Natural killer cell treated with Interleukin-12 subunit alpha and Interleukin-12 subunit beta and Interleukin-15 and Interleukin-18, amount 100 ng/mL, for 72 hours (primary cell): ENCODE measurements around the gene KLHL17. TPM values are rescaled to one million over a fixed set of nuclear protein-coding genes. Genes with fewer than 3 reads are reported as not detected.
"Not testable (repeated sequence)": the region's sequence is repeated elsewhere in the genome, so short reads cannot be mapped to it uniquely, and the experiment has no call there.

Source experiments
- ATAC-seq, 2 donors: fragments of 150-1000 bp; cut with Tn5 transposase in 1 of 2; sonication (Bioruptor Pico), chemical (Tn5 transposase) in 1 of 2; 2 replicates each; pipeline ENCODE4 v1.10.0; 2021
- DNase-seq: peaks from one replicate; pipeline ENCODE4 v3.0.0; 2022; ENCODE audit warnings: low spot score
- H3K27ac Mint-ChIP-seq, 2 donors: 1 replicate in 1 of 2; 2 replicates in 1 of 2; pipeline ENCODE4 v1.8.0; 2022; ENCODE audit warnings: mixed read lengths in 2 of 2, mild to moderate bottlenecking in 1 of 2, moderate library complexity in 1 of 2
- H3K27me3 Mint-ChIP-seq, 2 donors: 1 replicate in 1 of 2; 2 replicates in 1 of 2; pipeline ENCODE4 v1.8.0; 2022; ENCODE audit warnings: mixed read lengths in 2 of 2
- H3K36me3 Mint-ChIP-seq: one replicate; pipeline ENCODE4 v1.8.0; 2022; ENCODE audit warnings: mixed read lengths
- H3K4me1 Mint-ChIP-seq, 2 donors: 1 replicate in 1 of 2; 2 replicates in 1 of 2; pipeline ENCODE4 v1.8.0; 2022; ENCODE audit warnings: low read depth in 2 of 2, mixed read lengths in 2 of 2, mild to moderate bottlenecking in 1 of 2
- H3K4me3 Mint-ChIP-seq: one replicate; pipeline ENCODE4 v1.8.0; 2022; ENCODE audit warnings: mixed read lengths
- H3K9me3 Mint-ChIP-seq: 2 replicates; pipeline ENCODE4 v1.8.0; 2022; ENCODE audit warnings: mixed read lengths
- total RNA-seq, 2 donors: library from RNA; stranded (reverse); gene quantifications; one replicate each; pipeline ENCODE4 v1.2.3, GENCODE V29; 2022

The KLHL17 gene
- total RNA-seq, 2 donors from 2014 or later = 19.0 to 27.9 TPM

DNA sequence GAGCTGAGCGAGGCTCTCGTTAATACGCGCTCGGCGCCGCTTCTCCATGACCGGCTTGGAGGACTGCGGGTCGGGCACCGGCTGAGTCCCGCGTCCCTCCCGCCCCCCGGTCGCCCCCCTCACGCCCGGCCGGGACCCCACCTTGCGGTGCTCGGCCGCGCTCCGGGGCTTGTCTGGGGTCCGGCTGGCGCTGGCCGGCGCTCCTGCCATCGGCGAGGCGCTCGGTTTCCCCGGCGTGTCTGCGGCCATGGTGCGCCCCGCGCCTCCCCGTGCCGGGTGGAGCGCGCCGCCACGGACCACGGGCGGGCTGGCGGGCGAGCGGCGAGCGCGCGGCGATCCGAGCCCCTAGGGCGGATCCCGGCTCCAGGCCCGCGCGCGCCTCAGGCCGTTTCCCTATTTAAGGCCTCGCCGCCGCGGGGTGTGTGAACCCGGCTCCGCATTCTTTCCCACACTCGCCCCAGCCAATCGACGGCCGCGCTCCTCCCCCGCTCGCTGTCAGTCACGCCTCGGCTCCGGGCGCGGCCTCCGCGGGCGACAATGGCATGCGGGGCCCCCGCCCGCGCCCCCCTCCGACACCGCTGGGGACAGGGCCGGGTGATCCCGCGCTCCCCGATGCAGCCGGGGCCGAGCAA, 39.5 kb downstream of the KLHL17 start, which contains the start of gene HES4:
TSS of gene HES4 (minus strand) at position 373 of the 632 bp plus-strand sequence. CDS start at position 249, 124 bp downstream.
- Mint-ChIP-seq H3K9me3 (no peaks in the 10 kb centered on the region), H3K36me3 (no peaks in the 10 kb centered on the region), H3K27ac (no peak within 1 kb of the TSS), H3K4me3 (peak within 1 kb of the TSS; percentile 58), H3K4me1 (peaks cover 4 to 11% of the 10 kb centered on the region in 2 donors), H3K27me3 (peaks cover 11 to 17% of the 10 kb centered on the region in 2 donors)
- ATAC-seq (peak; percentile 56 to 75), DNase-seq (peak; percentile 61)

- DNase-seq (peak; percentile 64), ATAC-seq (peak; percentile 1 to 36)
- H3K27ac Mint-ChIP-seq = no peak overlapping the region
- no peaks in the 10 kb centered on the region for H3K36me3 Mint-ChIP-seq
- H3K4me3 Mint-ChIP-seq = peak overlapping the region; percentile 58
- H3K9me3 Mint-ChIP-seq = no peaks in the 10 kb centered on the region
- H3K4me1 Mint-ChIP-seq = peaks cover 9 to 16% of the 10 kb centered on the region in 2 donors
- peaks cover 14 to 17% of the 10 kb centered on the region in 2 donors for H3K27me3 Mint-ChIP-seq
Measured at GRCh38 chr1:1000357-1001056, 40.1 kb downstream of the KLHL17 start.

GRCh38 chr1:1001057-1001783, 40.8 kb downstream of the KLHL17 start:
- Mint-ChIP-seq H3K36me3 (no peaks in the 10 kb centered on the region), H3K4me1 (peaks cover 9 to 15% of the 10 kb centered on the region in 2 donors), H3K27me3 (peaks cover 10 to 11% of the 10 kb centered on the region in 2 donors), H3K27ac (no peak overlapping the region), H3K9me3 (no peaks in the 10 kb centered on the region), H3K4me3 (peak overlapping the region; percentile 58)
- no peak for DNase-seq
- ATAC-seq = no peak

GRCh38 chr1:1003618-1004419, 43.4 kb downstream of the KLHL17 start:
- no peak overlapping the region for H3K4me3 Mint-ChIP-seq

DNA sequence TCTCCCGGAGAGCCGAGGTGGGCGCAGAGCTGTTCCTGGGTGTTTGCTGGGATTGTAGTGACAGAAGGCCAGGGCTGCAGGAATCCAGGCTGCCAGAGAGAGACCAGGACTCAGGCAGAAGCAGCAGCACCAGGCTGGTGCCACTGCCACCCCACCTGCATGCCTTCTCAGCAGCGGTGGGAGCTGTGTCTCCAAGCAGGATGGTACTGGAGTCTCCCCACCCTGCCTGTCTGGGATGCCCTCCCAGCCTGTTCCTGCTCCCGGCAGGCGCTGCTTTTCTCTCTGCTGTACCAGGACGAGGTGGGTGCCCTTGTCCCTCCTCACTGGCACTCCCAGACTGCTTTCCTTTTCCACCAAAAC, 44.0 kb downstream of the KLHL17 start:
- peaks cover 3% of the 10 kb centered on the region for H3K9me3 Mint-ChIP-seq
- no peaks in the 10 kb centered on the region for H3K36me3 Mint-ChIP-seq
- H3K4me3 Mint-ChIP-seq = peak overlapping the region; percentile 24
- H3K27me3 Mint-ChIP-seq = peaks cover 8 to 11% of the 10 kb centered on the region in 2 donors
- ATAC-seq (no peak), DNase-seq (peak; percentile 23)
- peak overlapping the region in 1 of 2 donors; percentile 77 for H3K27ac Mint-ChIP-seq
- H3K4me1 Mint-ChIP-seq = peaks cover 15 to 21% of the 10 kb centered on the region in 2 donors

More at GRCh38 chr1:1003618-1004419, 43.4 kb downstream of the KLHL17 start:
- H3K27ac Mint-ChIP-seq = no peak overlapping the region
- peaks cover 8 to 11% of the 10 kb centered on the region in 2 donors for H3K27me3 Mint-ChIP-seq
- H3K36me3 Mint-ChIP-seq = no peaks in the 10 kb centered on the region
- DNase-seq (peak; percentile 56), ATAC-seq (no peak)
- H3K4me1 Mint-ChIP-seq = peaks cover 9 to 16% of the 10 kb centered on the region in 2 donors
- no peaks in the 10 kb centered on the region for H3K9me3 Mint-ChIP-seq

DNA sequence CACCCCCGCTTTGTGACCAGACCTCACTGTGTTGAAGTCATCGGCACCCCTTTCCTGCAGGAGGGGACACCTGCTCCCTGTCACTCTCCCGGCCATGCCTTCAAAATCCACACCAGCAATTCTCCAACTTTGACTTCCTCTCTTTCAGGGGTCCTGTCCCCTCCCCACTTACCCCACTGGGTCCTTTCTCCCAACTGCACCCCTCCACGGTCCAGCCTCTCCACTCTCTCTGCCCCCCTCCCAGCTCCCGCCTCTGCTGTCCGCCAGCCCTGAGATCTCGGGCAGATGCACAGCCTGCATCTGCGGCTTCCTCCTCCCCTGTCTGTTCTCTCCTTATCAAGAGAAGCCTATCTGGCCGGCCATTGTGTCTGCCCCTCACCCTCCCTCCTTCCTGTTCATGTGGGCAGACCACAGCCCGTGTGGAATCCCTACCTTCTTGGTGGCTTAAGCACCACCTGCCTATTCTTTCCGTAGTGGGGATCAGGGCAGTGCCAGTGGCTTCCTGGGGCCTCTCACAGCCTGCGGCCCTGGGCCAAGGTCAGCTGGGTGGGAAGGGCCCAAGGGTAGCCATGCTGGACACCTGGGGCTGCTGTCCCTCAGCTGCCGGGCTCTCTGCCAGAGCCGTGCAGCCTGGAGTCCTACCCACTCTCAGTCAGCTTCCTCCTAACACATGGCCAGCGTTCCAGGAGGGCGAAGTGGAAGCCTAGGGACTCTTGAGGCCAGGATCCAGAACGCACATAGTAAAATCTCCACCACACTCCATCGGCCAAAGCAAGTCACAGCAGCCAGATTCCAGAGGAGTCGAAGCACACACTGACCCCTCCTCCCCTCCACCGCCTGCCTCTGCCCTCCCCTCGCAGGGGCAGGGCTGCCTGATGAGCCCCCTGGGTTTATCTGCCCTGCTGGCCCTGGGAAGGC, 44.7 kb downstream of the KLHL17 start:
- DNase-seq (peak; percentile 58), ATAC-seq (peak in 1 of 2 donors; percentile 15)
- peak overlapping the region in 1 of 2 donors; percentile 77 for H3K27ac Mint-ChIP-seq
- peaks cover 3% of the 10 kb centered on the region for H3K9me3 Mint-ChIP-seq
- peak overlapping the region; percentile 24 for H3K4me3 Mint-ChIP-seq
- peaks cover 8 to 11% of the 10 kb centered on the region in 2 donors for H3K27me3 Mint-ChIP-seq
- H3K4me1 Mint-ChIP-seq = peaks cover 15 to 21% of the 10 kb centered on the region in 2 donors
- no peaks in the 10 kb centered on the region for H3K36me3 Mint-ChIP-seq

DNA sequence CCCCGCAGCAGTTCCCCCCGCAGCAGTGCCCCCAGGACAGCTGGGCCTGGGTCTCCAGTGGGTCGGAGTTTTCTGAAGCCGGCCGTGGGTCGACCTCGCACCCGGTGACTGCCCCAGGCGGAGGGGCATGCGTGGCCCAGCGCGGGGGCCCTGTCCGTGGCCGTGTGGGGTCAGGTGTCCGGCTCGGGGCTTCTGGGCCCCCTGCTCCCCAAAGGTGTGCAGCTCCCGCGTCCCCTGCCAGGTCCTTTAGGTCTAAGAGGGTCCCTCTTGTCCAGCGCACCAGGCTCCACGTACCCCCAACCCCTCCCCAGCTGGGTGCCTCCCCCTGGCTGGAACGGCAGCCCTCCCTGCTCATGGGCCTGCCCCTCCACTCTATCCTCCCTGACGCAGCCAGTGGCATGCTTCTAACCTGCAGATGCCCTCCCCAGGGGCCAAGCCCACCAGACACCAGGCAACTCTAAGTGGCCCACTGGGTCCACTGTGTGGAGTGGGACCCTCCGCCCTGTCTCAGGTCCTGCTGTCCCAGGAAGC, 45.5 kb downstream of the KLHL17 start:
- no peak for ATAC-seq
- H3K36me3 Mint-ChIP-seq = no peaks in the 10 kb centered on the region

DNA sequence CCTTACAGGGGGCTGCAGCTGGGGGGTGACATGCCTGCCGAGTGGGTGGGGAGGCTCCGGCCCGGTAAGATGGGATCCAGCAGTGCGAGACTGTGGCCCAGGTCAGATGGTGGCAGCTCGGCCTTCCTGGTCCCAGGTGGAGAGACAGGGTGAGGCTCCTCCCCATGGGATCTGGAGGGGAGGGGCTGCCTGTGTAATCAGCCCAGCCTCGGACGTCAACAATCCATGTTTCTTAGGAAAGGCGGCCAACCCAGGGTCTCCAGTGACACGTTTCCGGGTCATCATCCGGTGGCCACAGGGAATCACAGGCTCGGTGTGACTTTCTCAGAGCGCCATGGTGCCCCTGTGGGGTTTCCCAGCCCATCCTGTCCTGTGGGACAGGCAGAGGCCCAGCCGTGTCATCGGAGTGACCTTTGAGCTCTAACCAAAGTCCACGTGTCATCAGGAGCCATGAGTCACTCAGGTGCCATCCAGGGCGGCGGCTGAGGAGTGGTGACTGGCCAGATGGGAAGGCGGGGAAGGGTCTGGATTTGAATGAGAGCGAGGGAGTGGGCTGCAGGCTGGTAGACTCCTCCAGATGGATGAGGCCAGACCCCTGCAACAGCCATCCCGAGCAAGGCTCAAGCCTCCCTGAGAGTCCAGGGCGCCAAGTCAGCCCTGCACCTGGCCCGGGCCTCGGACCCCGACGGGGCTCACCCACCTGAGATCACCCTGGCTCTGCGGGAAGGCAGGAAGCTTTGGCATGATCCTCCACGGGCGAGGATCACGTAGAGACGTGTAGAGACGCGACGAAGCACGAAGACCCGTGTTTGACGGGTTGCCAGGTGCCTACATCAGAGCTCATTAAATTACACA, 46.1 kb downstream of the KLHL17 start:
- Mint-ChIP-seq H3K4me1 (peaks cover 15 to 19% of the 10 kb centered on the region in 2 donors), H3K4me3 (no peak overlapping the region), H3K27me3 (peaks cover 8 to 11% of the 10 kb centered on the region in 2 donors), H3K9me3 (peaks cover 3% of the 10 kb centered on the region), H3K27ac (peak overlapping the region in 1 of 2 donors; percentile 73), H3K36me3 (no peaks in the 10 kb centered on the region)
- peak; percentile 56 for DNase-seq
- no peak for ATAC-seq

More for the DNA sequence above, 45.5 kb downstream of the KLHL17 start:
- H3K9me3 Mint-ChIP-seq = peaks cover 3% of the 10 kb centered on the region
- DNase-seq = peak; percentile 59
- H3K4me1 Mint-ChIP-seq = peaks cover 15 to 19% of the 10 kb centered on the region in 2 donors
- peak overlapping the region in 1 of 2 donors; percentile 73 for H3K27ac Mint-ChIP-seq
- H3K4me3 Mint-ChIP-seq = no peak overlapping the region
- H3K27me3 Mint-ChIP-seq = peaks cover 8 to 11% of the 10 kb centered on the region in 2 donors

DNA sequence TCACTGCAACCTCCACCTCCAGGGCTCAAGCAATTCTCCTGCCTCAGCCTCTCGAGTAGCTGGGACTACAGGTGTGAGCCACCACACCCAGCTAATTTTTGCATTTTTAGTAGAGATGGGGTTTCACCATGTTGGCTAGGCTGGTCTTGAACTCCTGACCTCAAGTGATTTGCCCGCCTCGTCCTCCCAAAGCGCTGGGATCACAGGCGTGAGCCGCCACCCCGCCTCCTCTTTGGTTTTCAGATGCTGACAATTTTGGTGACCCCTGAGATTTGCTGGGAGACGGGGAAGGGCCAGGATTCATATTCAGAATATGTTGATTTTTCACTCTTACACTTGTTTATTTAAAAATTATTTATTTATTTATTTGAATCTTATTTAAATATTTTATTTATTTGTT, 49.7 kb downstream of the KLHL17 start:
- H3K27me3 Mint-ChIP-seq, H3K27ac Mint-ChIP-seq, DNase-seq, H3K4me3 Mint-ChIP-seq, H3K36me3 Mint-ChIP-seq, H3K9me3 Mint-ChIP-seq, ATAC-seq: not testable (repeated sequence)
- H3K4me1 Mint-ChIP-seq = peaks cover 22 to 36% of the 10 kb centered on the region in 2 donors

DNA sequence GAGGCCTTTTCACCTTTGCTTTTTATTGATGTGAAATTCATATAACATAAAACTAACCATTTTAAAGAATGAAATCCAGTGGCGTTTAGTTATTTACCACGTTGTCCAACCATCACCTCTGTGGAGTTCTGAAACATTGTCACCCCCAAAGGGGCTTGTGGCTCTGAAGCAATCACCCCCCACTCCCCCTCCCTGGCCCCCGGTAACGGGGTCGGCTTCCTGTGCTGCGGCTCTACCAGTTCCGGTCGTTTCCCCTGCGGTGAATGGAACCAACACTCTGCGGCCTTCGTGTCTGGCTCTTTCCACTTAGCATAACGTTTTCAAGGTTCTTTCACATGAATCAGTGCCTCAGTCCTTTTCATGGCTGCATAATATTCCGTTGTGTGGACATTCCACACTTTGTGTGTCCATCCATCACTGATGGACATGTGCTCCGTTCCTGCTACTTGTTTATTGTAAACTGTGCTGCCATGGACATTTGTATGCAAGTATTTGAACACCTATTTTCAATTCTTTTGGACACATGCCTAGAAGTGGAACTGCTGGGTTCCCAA, 51.1 kb downstream of the KLHL17 start:
- peaks cover 20 to 31% of the 10 kb centered on the region in 2 donors for H3K4me1 Mint-ChIP-seq
- DNase-seq (peak; percentile 57), ATAC-seq (no peak)
- no peak overlapping the region for H3K27ac Mint-ChIP-seq
- H3K9me3 Mint-ChIP-seq = peaks cover 3% of the 10 kb centered on the region
- H3K27me3 Mint-ChIP-seq = no peaks in the 10 kb centered on the region
- no peak overlapping the region for H3K4me3 Mint-ChIP-seq
- H3K36me3 Mint-ChIP-seq = no peaks in the 10 kb centered on the region

- H3K4me1 Mint-ChIP-seq = peaks cover 23 to 35% of the 10 kb centered on the region in 2 donors
- H3K27ac Mint-ChIP-seq = peak overlapping the region; percentile 84 to 99
- not testable (repeated sequence) for H3K36me3 Mint-ChIP-seq, H3K27me3 Mint-ChIP-seq, DNase-seq, ATAC-seq, H3K9me3 Mint-ChIP-seq
- peak overlapping the region; percentile 91 for H3K4me3 Mint-ChIP-seq
Measured at GRCh38 chr1:1012736-1013104, 52.3 kb downstream of the KLHL17 start.
